HG02870 (cell line): ENCODE data around the gene RPL3.

Experiments
- ATAC-seq: cut with Tn5 transposase; IDR thresholded peaks from one replicate; pipeline ENCODE4 v1.9.1; 2021; ENCODE audit warnings: mild to moderate bottlenecking, moderate library complexity; ENCODE audit not compliant: unreplicated experiment

RPL3 gene

GRCh38 chr22:39317775-39318506 lies 1.5 kb downstream of the RPL3 start:
- ATAC-seq, result no peak

- no peak for ATAC-seq
Observed at GRCh38 chr22:39317084-39317774, 2.2 kb downstream of the RPL3 start.

DNA sequence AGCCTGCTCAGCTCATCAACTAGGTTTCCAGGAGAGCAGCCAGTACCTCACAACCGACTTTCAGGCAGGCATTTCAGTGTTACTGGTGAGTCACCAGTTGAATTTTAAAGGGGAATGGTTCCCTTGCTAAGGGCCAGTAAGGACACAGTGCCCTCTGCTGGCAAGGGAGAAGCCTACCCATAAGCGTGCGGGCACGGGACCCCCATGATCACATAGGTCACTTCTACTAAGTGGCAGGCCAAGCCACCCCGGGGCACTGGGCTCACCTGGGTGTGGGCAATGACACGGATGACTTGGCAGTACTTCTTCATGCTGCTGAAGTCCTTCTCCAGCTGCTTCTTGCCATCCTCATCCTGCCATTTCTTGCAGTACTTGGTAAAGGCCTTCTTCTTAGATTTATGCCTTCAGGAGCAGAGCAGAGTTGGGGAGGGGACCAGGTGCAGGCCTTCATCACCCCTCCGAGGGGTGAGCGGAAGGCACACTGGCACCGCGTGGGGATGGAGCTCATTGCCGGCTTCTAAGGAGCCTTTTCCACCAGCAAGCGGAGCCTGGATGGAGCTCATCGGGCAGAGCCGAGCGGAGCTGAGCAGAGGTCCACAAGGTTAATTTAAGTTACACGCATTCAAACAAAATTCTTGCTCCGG lies 2.9 kb downstream of the RPL3 start:
- ATAC-seq, result no peak

GRCh38 chr22:39315389-39315788 lies 4.0 kb downstream of the RPL3 start:
- ATAC-seq, result no peak

- ATAC-seq, result no peak
Observed at GRCh38 chr22:39314251-39314971, 5.0 kb downstream of the RPL3 start.

- no peak for ATAC-seq
Observed at GRCh38 chr22:39313258-39314001, 6.0 kb downstream of the RPL3 start.

DNA sequence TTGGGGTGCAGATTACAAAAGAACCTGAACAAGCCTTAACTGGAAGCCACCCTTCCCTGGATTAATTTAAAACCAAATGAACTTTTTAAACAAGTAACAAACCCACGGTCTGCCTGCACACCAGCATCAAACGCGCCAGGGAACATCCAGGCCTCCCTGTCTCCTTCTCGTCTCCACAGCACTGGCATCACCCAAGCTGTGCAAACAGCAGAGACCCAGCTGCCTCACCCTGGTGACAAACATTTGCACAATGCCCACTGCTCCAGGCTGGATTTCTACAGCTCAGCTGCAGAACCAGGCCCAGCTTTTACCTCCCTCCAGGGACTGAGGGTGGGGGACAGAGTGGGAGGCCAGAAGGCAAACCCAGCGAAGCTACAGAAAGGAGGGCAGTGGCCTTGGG lies 7.0 kb downstream of the RPL3 start:
- no peak for ATAC-seq

DNA sequence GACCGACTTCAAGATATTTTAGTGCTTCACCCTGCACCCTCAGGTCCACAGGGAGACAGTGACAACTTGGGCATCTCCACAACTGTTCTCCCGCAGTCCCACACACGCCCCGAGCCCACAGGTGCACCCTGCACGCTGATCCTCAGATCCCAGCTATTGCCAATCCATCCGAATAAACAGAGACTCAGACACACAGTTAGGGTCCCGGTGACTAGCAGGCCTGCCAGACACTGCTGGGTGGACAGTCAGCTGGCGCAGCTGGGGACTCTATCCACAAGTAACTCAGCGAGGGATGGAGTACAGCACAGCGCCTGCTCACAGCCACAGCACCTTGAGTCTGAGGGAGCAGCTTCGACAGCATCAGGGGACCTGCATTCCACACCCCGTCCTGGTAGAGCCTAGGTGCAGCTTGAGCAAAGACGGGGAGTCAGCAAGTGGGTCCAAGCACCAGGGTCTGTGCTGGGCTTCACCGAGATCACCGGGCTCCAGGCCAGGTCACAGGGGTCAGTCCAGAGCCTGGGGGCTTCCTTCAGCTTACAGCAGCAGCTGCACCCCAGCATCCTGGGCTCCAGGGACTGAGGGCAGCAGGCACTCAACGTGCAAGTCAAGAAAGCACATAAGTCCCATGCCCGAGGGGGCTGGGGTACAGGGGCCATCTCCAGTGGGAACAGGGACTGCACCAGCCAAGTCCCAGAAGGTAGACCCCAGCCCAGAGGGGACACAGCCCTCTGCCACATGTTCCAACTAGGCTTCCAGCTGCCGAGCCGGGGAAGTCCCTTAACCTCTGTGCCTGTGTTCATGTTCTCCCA lies 7.6 kb downstream of the RPL3 start:
- ATAC-seq, result no peak

DNA sequence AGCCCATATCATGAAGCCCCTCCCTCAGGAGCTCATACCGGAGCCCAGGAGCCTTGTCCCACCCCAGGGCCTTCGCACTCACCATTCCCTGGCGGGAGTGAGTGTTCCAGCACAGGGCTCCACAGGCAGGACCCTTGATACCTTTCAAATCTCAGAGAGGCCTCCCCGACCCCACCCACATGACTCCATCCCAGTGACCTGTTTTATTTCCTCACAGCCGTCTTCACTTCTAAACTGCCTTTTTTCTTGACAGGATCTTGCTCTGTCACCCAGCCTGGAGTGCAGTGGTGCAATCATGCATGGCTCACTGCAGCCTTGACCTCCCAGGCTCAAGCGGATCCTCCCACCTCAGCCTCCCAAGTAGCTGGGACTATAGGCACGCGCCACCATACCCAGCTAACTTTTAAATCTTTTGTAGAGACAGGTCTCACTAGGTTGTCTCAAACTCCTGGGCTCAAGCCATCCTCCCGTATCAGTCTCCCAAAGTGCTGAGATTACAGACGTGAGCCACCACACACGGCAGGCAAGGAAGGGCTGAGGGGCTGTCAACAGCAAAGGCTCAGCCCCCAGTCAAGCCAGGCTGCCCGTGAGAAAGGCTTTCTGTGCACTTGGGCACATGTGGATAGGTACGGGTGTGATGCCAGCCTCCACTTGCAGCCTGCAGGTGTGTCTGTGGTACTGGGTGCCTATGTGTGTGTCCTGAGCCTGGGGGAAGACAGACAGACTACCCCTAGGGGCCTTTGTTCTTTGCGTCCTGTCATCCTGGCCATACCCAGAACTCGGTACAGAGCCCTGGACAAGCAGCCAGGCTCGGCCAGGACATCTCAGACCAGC lies 9.3 kb downstream of the RPL3 start:
- ATAC-seq, result no peak

DNA sequence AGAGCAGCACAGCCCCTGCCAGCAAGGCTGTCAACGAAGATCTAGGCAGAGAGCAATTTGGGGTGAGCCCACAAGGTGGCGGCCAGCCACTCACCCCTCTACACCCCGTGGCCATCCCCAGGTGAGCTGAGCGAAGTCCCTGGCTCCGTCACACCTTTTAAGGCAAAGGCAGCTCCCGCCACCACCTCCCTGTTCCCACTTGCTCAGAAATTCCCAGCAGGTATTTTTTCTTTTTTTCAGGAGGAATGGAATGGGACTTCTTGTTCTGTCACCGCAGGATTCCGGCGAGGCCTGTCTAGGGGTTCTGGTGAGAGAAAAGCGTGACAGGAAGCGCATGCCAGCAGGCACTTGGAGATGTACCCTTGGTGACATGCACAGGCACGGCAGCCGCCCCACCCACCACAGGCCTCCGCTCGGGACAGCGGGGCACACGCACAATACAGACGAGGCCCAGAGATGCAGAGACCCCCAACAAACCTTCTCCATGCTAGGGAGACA lies 10.0 kb downstream of the RPL3 start:
- ATAC-seq, result no peak

- no peak for ATAC-seq
Observed at GRCh38 chr22:39308614-39309363, 10.6 kb downstream of the RPL3 start.

DNA sequence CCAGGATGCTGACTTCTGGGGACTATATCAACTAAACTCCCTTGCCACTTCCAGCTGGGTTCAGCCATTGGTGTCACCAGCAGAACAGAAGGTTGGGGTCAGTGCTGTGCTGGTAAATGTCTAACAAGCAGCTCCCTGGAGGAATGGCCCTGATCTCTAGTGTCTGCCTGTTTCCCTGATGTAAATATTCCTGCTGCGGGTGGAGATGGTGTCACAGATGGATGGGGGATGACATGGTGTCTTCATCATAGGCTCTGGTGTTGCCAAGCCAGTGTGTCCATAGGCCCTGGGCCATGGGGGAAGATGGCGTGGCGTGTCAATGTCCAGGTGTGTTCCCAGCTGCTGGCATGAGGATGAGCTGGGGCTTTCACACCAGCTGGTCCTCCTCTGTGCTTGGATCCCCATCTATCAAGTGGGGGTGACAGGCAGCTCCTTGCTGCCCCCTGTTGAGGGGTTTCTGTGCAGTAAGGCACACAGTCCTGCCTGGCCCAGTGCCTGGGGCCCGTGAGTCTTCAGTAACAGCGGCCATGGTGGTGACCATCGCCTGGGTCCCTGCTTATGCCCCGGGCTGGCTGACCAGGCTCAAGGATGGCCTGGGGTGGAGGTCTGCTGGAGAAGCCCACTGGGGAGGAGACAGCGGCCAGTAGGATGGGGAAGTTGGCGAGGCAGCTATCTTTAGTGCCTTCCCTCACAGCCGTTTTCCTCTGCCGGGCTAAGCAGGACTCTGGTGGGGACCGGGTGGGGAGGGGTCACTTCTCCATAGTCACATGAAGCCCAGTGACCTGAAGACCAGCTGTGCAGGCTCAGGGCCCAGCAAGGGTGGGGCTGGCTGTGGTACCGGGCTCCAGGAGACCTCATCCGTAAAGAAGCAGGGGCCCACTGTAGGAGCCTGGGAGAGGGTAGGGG lies 12.7 kb downstream of the RPL3 start:
- ATAC-seq, result no peak

DNA sequence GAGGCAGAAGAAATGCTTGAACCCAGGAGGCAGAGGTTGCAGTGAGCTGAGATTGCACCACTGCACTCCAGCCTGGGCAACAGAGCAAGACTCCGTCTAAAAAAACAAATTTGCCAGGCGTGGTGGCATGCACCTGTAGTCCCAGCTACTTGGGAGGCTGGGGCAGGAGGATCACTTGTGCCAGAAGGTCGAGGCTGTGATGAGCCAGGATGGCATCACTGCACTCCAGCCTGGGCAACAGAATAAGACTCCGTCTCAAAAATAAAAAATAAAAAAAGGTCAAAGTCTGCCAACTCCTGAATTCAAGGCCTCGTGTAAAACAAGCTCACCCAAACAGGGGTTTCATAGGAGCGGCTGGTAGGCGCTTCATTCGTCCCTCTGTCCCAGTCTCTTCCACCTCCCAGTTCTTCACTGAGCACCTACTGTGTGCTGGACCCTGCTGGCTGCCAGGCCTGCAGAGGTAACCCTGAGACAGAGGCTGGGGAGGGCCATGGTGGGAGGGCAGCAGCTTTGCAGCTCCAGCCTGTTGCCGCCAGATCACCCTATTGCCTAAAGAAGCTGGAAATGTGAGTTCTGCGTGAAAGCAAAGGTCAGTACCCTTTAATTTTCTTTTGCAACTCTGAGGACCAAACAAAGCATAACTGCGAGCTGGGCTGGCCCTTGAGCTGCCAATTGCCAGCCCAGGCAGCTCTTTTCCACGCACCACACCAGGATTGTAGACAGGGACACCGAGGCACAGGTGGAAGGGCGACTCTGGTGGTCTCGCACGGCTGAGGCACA lies 15.3 kb downstream of the RPL3 start:
- ATAC-seq, result no peak

DNA sequence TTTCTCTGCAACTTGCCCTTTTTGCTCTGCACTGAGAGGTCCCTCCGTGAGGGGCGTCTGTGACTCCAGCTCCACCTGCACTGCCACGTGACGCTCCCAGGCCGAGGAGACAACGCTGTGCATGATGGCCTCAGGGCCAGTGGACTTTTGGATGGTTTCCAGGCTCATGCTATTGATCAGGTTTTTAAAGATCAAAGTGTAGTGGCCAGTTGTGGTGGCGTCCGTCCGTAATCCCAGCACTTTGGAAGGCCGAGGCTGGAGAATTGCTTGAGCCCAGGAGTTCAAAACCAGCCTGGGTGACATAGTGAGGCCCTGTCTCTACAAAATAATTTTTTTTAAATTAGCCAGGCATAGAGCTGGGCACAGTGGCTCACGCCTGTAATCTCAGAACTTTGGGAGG lies 16.1 kb downstream of the RPL3 start:
- no peak for ATAC-seq

DNA sequence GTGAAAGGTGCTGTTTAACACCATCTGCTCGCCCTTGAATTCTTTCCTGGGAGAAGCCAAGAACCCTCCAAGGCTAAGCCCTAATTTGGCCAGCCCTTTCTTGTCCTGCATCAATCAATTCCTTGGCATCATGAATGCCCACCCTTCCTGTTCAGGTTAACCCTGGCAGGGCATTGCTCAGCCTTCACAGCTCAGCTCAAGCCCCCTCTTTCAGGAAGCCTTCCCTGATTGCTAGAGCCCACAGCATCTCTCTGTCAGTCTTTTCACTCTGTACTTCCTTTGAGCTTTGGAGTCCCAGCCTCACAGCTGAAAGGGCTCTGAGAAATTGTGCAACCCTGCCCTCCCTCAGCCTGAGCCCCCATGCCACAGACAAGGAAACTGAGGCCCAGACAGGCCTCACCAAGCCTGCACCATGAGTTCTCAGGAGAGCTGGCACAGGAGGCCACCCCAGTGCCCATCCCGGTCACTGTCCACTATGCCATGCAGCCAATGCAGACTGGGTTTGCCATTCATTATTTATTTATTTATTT lies 16.9 kb downstream of the RPL3 start:
- no peak for ATAC-seq

- ATAC-seq, result no peak
Observed at GRCh38 chr22:39301926-39302325, 17.5 kb downstream of the RPL3 start.
